AG09319 (cell line): ENCODE results near the gene SPIB.
A peak's percentile ranks its signal among the peaks of the same experiment; 100 is the strongest.

ENCODE experiments used
- DNase-seq: peaks from one replicate; pipeline ENCODE4 v3.0.0-alpha.2; 2010; ENCODE audit warnings: low read depth; ENCODE audit errors: extremely low read depth
- TF ChIP-seq, protein P1 (sequence below): IDR thresholded peaks from 2 replicates; pipeline ENCODE4 v1.5.1; 2011; ENCODE audit warnings: low read depth, mild to moderate bottlenecking, inconsistent platforms, low read length, moderate library complexity

Gene SPIB

DNA sequence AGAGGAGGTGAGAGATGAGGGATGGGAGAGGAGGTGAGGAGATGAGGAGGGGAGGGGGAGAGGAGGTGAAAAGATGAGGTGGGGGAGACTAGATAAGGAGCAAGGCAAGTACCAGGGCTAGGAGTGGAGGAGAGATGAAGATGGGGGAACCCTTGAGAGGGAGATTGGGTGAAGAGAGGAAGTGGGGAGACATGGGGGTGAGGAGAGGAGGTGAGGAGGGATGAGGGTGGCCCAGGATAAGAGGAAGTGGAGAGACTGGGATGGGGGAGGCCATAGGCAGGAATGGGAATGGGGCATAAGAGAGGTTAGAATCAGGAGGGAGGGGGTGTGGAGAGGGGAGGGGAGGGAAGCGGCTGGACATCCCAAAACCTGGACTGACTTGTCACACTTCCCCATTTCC, 40.9 kb downstream of the SPIB start:
- no peak for DNase-seq
- TF ChIP-seq, protein P1, sequence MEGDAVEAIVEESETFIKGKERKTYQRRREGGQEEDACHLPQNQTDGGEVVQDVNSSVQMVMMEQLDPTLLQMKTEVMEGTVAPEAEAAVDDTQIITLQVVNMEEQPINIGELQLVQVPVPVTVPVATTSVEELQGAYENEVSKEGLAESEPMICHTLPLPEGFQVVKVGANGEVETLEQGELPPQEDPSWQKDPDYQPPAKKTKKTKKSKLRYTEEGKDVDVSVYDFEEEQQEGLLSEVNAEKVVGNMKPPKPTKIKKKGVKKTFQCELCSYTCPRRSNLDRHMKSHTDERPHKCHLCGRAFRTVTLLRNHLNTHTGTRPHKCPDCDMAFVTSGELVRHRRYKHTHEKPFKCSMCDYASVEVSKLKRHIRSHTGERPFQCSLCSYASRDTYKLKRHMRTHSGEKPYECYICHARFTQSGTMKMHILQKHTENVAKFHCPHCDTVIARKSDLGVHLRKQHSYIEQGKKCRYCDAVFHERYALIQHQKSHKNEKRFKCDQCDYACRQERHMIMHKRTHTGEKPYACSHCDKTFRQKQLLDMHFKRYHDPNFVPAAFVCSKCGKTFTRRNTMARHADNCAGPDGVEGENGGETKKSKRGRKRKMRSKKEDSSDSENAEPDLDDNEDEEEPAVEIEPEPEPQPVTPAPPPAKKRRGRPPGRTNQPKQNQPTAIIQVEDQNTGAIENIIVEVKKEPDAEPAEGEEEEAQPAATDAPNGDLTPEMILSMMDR, result no peak

DNA sequence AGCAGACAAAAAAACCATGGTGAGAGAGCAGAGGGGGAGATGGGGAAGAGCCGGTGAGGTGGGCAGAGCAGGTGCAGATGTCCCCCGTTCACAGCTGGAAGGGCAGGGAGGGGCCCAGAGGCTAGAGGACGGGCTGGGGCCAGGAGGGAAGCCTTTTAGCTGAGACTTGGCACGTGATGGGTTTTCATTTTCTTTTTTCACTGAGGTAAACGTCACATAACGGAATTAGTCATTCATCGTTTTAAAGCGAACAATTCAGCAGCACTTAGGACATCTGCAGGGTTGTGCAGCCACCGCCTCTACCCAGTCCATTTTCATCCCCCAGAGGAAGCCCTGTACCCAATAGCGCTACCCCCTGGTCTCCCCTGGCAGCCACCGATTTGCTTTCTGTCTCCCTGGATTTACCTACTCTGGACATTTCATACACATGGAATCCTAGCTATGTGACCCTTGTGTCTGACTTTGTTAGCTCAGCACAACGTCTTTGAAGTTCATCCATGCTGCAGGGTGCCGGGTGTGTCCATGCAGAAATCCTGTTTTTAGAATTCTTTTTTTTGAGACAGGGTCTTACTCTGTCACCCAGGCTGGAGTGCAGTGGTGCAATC, 41.5 kb downstream of the SPIB start:
- TF ChIP-seq, protein P1, result no peak
- DNase-seq, result no peak

DNA sequence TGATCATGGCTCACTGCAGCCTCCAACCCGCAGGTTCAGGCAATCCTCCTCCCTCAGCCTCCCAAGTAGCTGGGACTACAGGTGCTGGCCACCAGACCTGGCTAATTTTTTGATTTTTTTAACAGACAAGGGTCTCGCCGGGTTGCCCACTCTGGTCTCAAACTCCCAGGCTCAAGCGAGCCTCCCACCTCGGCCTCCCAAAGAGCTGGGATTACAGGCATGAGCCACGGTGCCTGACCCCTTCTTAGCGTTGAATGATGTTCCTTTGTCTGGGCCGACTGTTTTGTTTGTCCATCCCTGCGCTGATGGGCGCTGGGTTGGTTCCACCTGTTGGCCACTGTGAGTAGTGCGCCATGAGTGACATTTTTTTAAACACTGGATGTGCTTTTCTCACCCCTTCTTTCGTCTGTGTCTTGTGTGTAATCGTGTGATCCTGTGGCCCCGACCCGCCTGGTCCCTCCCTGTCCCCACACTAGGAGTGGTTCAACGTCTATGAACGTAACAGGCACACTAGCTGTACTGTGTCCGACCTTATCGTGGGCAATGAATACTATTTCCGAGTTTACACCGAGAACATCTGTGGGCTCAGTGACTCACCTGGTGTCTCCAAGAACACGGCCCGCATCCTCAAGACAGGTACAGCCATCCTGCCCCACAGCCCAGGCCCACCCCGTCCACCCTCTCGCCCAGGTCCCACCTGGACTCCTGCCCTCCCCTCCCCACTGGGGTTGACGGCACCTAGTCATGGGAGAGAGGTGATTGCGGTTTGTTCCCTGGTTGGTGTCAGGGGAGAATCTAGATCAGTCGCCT, 42.5 kb downstream of the SPIB start:
- TF ChIP-seq, protein P1, result peak; percentile 86
- DNase-seq, result peak; percentile 30

DNA sequence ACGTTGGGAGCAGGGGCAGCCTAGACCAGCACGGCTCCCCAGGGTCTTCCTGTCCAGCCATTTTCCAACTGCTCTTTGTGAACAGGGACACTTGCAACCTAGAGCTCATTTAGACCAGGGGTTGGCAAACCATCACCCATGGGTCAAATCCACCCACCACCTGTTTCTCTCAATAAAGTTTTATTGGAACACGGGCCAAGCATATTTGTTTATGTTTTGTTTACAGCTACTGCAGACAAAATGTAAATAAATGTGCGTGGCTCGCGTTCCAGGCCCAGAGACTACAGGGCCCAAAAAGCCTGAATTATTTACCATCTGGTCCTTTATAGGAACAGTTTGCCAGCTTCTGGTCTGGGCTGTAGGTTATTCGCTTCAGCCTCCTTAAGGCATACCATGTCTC, 44.2 kb downstream of the SPIB start:
- DNase-seq, result no peak
- TF ChIP-seq, protein P1, result no peak

DNA sequence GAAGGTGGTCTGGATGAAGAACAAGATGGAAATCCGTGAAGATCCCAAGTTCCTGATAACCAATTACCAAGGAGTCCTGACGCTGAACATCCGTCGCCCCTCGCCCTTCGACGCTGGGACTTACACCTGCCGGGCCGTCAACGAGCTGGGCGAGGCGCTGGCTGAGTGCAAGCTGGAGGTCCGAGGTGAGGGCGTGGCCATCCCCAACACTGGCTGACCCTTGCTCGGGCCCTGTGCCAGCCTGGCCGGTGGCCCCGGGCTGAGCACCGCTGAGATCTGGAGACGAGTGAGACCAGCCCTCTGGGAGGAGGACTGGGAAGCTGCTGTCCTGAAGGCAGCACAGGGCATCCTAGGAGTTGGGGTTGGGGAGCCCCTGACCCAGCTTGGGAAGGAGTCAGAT, 45.6 kb downstream of the SPIB start:
- TF ChIP-seq, protein P1, result no peak
- no peak for DNase-seq

DNA sequence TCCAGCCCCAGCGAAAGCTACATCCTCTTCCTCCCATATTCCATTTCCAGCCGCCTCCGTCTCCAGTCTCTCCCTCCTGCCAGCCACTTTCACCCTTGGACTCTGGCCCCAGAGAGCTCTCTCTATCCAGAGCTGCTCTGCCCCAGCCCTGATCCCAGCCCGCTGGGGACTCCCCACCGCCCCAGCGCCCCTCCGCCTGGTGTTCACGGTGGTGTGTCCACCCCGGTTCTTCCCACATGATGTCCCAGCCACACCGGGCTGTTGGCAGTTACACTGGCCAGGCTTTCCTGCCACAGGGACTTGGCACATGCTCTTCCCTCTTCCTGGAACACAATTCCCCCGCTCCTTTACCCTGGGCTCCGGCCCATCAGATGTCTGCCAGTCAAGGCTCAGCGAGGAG, 46.3 kb downstream of the SPIB start:
- TF ChIP-seq, protein P1, result no peak
- no peak for DNase-seq

DNA sequence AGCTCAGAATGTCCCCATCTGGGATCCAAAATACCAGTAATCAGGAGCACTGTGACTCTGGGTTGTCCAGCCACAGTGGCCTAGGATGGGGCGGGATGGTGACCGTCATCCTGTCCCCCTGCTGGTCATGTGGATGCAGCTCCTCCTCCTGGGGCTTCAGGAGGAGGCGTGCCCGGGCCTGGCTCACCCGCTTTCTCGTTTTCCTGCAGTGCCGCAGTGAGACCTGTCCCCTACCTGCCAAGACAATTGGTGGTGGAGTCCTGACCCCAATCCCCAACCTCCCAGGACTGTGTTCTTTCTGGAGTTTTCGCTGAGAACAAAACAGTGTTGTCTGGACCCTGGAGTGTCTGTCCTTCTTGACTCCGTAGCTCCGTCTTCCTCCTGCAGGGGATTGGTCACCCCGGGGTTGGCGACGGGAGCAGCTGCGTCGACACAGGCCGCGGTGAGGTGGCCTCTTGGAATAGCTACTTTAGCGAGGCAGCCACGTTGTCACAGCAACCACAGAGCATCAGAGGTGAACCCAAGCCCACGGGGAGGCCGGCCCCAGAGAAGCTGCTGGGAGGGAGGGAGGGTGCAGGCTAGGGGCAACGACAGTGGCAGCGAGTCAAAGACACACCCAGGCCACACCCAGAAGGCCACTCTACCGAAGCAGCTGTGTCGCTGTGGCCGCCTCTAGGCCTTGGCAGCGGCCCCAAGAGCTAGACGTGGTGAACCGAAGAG, 47.4 kb downstream of the SPIB start:
- TF ChIP-seq, protein P1, result peak; percentile 1; the same call in 1 of the 2 replicates
- no peak for DNase-seq
